A549 (cell line): ENCODE results near the gene NAV3. TPM values are rescaled to one million over a fixed set of nuclear protein-coding genes. Genes with fewer than 3 reads are reported as not detected.

Source experiments
- ATAC-seq, 2 experiments: fragments of 200-7000 bp in 1 of 2; fragments of >200 bp in 1 of 2; cut with Nextera tagmentation in 1 of 2; cut with Tn5 transposase in 1 of 2; 3 replicates each; pipeline versions ENCODE4 v1.8.0 to v1.9.1; 2018 to 2020; ENCODE audit warnings: mild to moderate bottlenecking in 1 of 2, moderate library complexity in 1 of 2
- CTCF ChIA-PET: fragments of 300-600 bp; sonication (Branson Sonifier 250); formaldehyde crosslinking; extraction: SDS; loops from one replicate; lab custom pipeline; 2021; ENCODE audit warnings: antibody characterized with exemption, inconsistent platforms; lab: Yijun Ruan, JAX
- POLR2A ChIA-PET: fragments of 350-600 bp; formaldehyde crosslinking; extraction: SDS; loops from one replicate; lab custom pipeline; 2021; ENCODE audit warnings: antibody characterized with exemption, inconsistent platforms; lab: Yijun Ruan, JAX
- DNase-seq, 2 experiments: peaks; one replicate each; pipeline versions ENCODE4 v3.0.0 to v3.0.0-alpha.2; 2011 to 2016; ENCODE audit warnings: low read depth in 1 of 2, low spot score in 1 of 2
- FAIRE-seq: peaks from 2 replicates; lab custom pipeline; 2011; peaks lifted over from hg19 to GRCh38; lab: Jason Lieb, UNC
- H3K27ac ChIP-seq, 2 experiments: fragments of >200 bp; sonication (Bioruptor Twin); formaldehyde crosslinking; 3 replicates each; pipeline ENCODE4 v1.5.1; 2016 to 2017
- H3K4me1 ChIP-seq: fragments of >200 bp; sonication (Bioruptor Twin); formaldehyde crosslinking; 3 replicates; pipeline ENCODE4 v1.6.1; 2016
- H3K4me2 ChIP-seq: fragments of >200 bp; sonication (Bioruptor Twin); formaldehyde crosslinking; 3 replicates; pipeline ENCODE4 v1.6.1; 2016
- H3K4me3 ChIP-seq: fragments of >200 bp; sonication (Bioruptor Twin); formaldehyde crosslinking; 3 replicates; pipeline ENCODE4 v1.5.1; 2016
- H3K9me3 ChIP-seq: fragments of >200 bp; sonication (Bioruptor Twin); formaldehyde crosslinking; 3 replicates; pipeline ENCODE4 v1.6.1; 2016
- BCL3 ChIP-seq: fragments of >200 bp; sonication (Bioruptor Twin); formaldehyde crosslinking; IDR thresholded peaks from 3 replicates; pipeline ENCODE4 v1.6.1; 2016
- CBX8 ChIP-seq: fragments of 200-600 bp; sonication (generic); IDR thresholded peaks from 2 replicates; pipeline ENCODE4 v1.6.1; 2016
- CEBPB ChIP-seq, 2 experiments: fragments of >200 bp in 1 of 2; sonication (Bioruptor Twin) in 1 of 2; formaldehyde crosslinking in 1 of 2; IDR thresholded peaks; 2 replicates each; pipeline ENCODE4 v1.6.1; 2012 to 2016
- CHD2 ChIP-seq: fragments of 150-350 bp; IDR thresholded peaks from 2 replicates; pipeline ENCODE4 v1.6.1; 2014; ENCODE audit warnings: low read length; ENCODE audit not compliant: partially characterized antibody
- E2F6 ChIP-seq: IDR thresholded peaks from 2 replicates; pipeline ENCODE4 v1.6.1; 2012; ENCODE audit warnings: low read depth, borderline replicate concordance
- EHMT2 ChIP-seq: fragments of 200-600 bp; sonication (generic); IDR thresholded peaks from 2 replicates; pipeline ENCODE4 v1.6.1; 2016; ENCODE audit warnings: antibody characterized with exemption, low read depth, mild to moderate bottlenecking, moderate library complexity
- EP300 ChIP-seq, 2 experiments: fragments of >200 bp; sonication (Bioruptor Twin); formaldehyde crosslinking; IDR thresholded peaks; 2 replicates in 1 of 2; 3 replicates in 1 of 2; pipeline ENCODE4 v1.6.1; 2016 to 2017
- ESRRA ChIP-seq: fragments of 150-350 bp; IDR thresholded peaks from 2 replicates; pipeline ENCODE4 v1.6.1; 2014; ENCODE audit warnings: mild to moderate bottlenecking, low read length, borderline replicate concordance
- FOSB ChIP-seq: fragments of 250-450 bp; sonication (Bioruptor Pico); IDR thresholded peaks from 2 replicates; pipeline ENCODE4 v1.5.0; 2020; ENCODE audit warnings: mild to moderate bottlenecking, moderate library complexity
- FOSL2 ChIP-seq, 2 experiments: fragments of 450-650 bp in 1 of 2; fragments of >200 bp in 1 of 2; sonication (Bioruptor Twin) in 1 of 2; formaldehyde crosslinking; IDR thresholded peaks; 2 replicates each; pipeline versions ENCODE4 v1.5.0 to v1.6.1; 2016 to 2020; ENCODE audit warnings: mild to moderate bottlenecking in 1 of 2, moderate library complexity in 1 of 2
- GATA3 ChIP-seq: IDR thresholded peaks from 2 replicates; pipeline ENCODE4 v1.6.1; 2012; ENCODE audit warnings: borderline replicate concordance
- HDAC2 ChIP-seq: fragments of 200-600 bp; sonication (generic); IDR thresholded peaks from 2 replicates; pipeline ENCODE4 v1.6.1; 2016
- HMGXB4 ChIP-seq: fragments of 250-450 bp; sonication (Bioruptor Pico); IDR thresholded peaks from 2 replicates; pipeline ENCODE4 v1.5.0; 2021; ENCODE audit warnings: mild to moderate bottlenecking, moderate library complexity, borderline replicate concordance
- HOXA7 ChIP-seq: fragments of 250-450 bp; sonication (Bioruptor Pico); IDR thresholded peaks from 2 replicates; pipeline ENCODE4 v1.5.0; 2020; ENCODE audit warnings: mild to moderate bottlenecking, moderate library complexity
- JUNB ChIP-seq: fragments of >200 bp; sonication (Bioruptor Twin); formaldehyde crosslinking; IDR thresholded peaks from 2 replicates; pipeline ENCODE4 v1.6.1; 2016
- KDM1A ChIP-seq: fragments of 200-600 bp; sonication (generic); IDR thresholded peaks from 2 replicates; pipeline ENCODE4 v1.6.1; 2016; ENCODE audit warnings: low read depth, mild to moderate bottlenecking
- MAFK ChIP-seq: fragments of 450-650 bp; IDR thresholded peaks from 2 replicates; pipeline ENCODE4 v1.6.1; 2014; ENCODE audit not compliant: partially characterized antibody
- MAZ ChIP-seq: fragments of 150-350 bp; IDR thresholded peaks from 2 replicates; pipeline ENCODE4 v1.6.1; 2014; ENCODE audit warnings: antibody characterized with exemption, low read depth, low read length, borderline replicate concordance
- NFE2L2 ChIP-seq: fragments of 150-350 bp; conservative IDR thresholded peaks from 2 replicates; pipeline ENCODE4 v1.6.1; 2014; ENCODE audit warnings: low read length
- NPAS2 ChIP-seq: fragments of 250-450 bp; sonication (Bioruptor Pico); IDR thresholded peaks from 2 replicates; pipeline ENCODE4 v1.8.0; 2022; ENCODE audit warnings: mild to moderate bottlenecking, moderate library complexity, borderline replicate concordance
- NR3C1 ChIP-seq: fragments of >200 bp; sonication (Bioruptor Twin); formaldehyde crosslinking; IDR thresholded peaks from 3 replicates; pipeline ENCODE4 v1.6.1; 2017
- POLR2A ChIP-seq: IDR thresholded peaks from 2 replicates; pipeline ENCODE4 v1.6.1; 2012; ENCODE audit warnings: mild to moderate bottlenecking, low read length
- POLR2AphosphoS2 ChIP-seq: conservative IDR thresholded peaks from 2 replicates; pipeline ENCODE4 v1.6.1; 2012; ENCODE audit warnings: low read length, improper control_type of control experiment, inconsistent platforms
- RARB ChIP-seq: fragments of 250-450 bp; sonication (Bioruptor Pico); IDR thresholded peaks from 2 replicates; pipeline ENCODE4 v1.8.0; 2021; ENCODE audit warnings: mild to moderate bottlenecking, moderate library complexity
- RCOR1 ChIP-seq: fragments of 150-350 bp; IDR thresholded peaks from 2 replicates; pipeline ENCODE4 v1.6.1; 2014; ENCODE audit warnings: antibody characterized with exemption, low read length, low read depth
- RFX5 ChIP-seq: fragments of 450-650 bp; IDR thresholded peaks from 2 replicates; pipeline ENCODE4 v1.7.1; 2014; ENCODE audit warnings: antibody characterized with exemption, mild to moderate bottlenecking, moderate library complexity
- RNF2 ChIP-seq: fragments of 200-600 bp; sonication (generic); IDR thresholded peaks from 2 replicates; pipeline ENCODE4 v1.6.1; 2016; ENCODE audit warnings: low read depth, mild to moderate bottlenecking, antibody characterized with exemption, moderate library complexity, borderline replicate concordance
- SMC3 ChIP-seq: fragments of >200 bp; sonication (Bioruptor Twin); formaldehyde crosslinking; IDR thresholded peaks from 3 replicates; pipeline ENCODE4 v1.6.1; 2018; ENCODE audit warnings: inconsistent platforms
- SREBF2 ChIP-seq: fragments of 450-650 bp; IDR thresholded peaks from 2 replicates; pipeline ENCODE4 v1.6.1; 2014; ENCODE audit warnings: mild to moderate bottlenecking, moderate library complexity
- TP53 ChIP-seq: fragments of 250-450 bp; sonication (Bioruptor Pico); IDR thresholded peaks from 2 replicates; pipeline ENCODE4 v1.5.0; 2021; ENCODE audit warnings: mild to moderate bottlenecking, moderate library complexity
- WGBS: methylation state at CpG from one replicate; pipeline ENCODE4 v1.1.6; 2017; ENCODE audit errors: missing lambda C conversion rate; 5-methylcytosine and 5-hydroxymethylcytosine counted together
- polyA plus RNA-seq, 4 experiments: library from polyadenylated mRNA; depleted of rRNA in 3 of 4; stranded (reverse); fragments of >200 nt; fragmentation: RNase III in 1 of 4; extraction: RNeasy Plus Mini Kit Qiagen cat#74134 plus additional on column Dnase treatment in 1 of 4; gene quantifications; 2 replicates in 3 of 4; 3 replicates in 1 of 4; pipeline ENCODE4 v1.2.3, GENCODE V29; 2011 to 2017
- TF ChIP-seq, protein P1 (sequence below): fragments of 150-350 bp; IDR thresholded peaks from 2 replicates; pipeline ENCODE4 v1.6.1; 2014; ENCODE audit warnings: low read depth, mild to moderate bottlenecking, low read length

NAV3 gene
- polyA plus RNA-seq, 2 of the 4 experiments (the other 2 are of a cell fraction): 8.6 to 9.7 TPM

DNA sequence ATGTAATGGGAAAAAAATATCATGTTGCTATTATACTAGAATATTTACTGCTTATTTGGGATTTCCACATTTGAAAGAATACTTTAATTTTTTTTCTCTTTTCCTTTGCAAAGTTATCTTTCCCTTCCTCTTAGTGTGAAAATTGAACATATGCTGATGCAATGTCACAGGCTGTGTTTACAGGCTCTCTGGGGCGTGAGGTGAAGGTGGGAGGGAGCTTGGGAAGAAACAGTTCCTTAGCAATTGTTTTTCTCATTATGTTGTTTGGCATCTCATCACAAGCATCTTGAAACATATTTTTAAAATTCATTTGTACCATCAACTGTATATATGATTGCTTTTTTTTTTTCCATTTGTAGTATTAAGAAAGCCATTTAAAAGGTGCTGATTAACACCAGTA, 47.9 kb upstream of the NAV3 start:
- POLR2A ChIA-PET: no interaction called here
- TF ChIP-seq RARB (CRISPR knock-in tag) (no peak), CBX8 (no peak), POLR2AphosphoS2 (no peak), MAZ (no peak), NPAS2 (no peak), EP300 (IDR thresholded peaks at IDR 0.05) (no peak), HOXA7 (CRISPR knock-in tag) (no peak), FOSB (CRISPR knock-in tag) (no peak), POLR2A (no peak), CHD2 (no peak), KDM1A (no peak), MAFK (no peak), JUNB (no peak), EHMT2 (no peak), CEBPB (IDR thresholded peaks at IDR 0.05) (no peak), BCL3 (no peak), NR3C1 (no peak), RFX5 (no peak), RCOR1 (no peak), FOSL2 (IDR thresholded peaks at IDR 0.05) (no peak), FOSL2 (CRISPR knock-in tag; IDR thresholded peaks at IDR 0.05) (no peak)
- TF ChIP-seq, all 56 proteins: peak for 0
- ATAC-seq: no peak
- Histone ChIP-seq H3K4me1 (no peaks in the 10 kb centered on the region), H3K9me3 (no peaks in the 10 kb centered on the region), H3K4me3 (no peak overlapping the region), H3K27ac (no peak overlapping the region), H3K4me2 (no peak overlapping the region)
- WGBS: 15% methylated on average over 1 of the region's 1 CpG
- DNase-seq: no peak
- no peak for FAIRE-seq
- CTCF ChIA-PET: no interaction called here

DNA sequence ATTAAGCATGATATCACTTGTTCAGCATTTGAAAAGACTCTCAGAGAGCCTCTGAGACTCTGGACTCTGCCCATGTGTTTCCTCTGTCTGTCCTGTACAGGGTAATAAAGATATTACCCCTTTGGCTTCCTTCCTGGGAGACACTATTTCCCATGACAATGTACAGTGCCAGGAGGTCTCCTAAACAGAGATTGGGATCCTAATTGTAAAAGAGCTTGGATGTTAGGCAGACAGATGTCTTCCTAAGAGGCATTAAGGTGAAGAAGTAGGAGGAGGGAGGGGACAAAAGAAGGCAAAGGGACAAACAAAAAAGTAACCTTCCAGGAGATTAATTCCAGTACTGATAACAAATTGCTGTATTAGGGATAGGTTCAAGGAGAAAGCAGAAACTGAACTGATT, 45.5 kb upstream of the NAV3 start:
- Histone ChIP-seq H3K4me1 (no peaks in the 10 kb centered on the region), H3K9me3 (no peaks in the 10 kb centered on the region), H3K27ac (no peak overlapping the region), H3K4me3 (no peak overlapping the region), H3K4me2 (no peak overlapping the region)
- FAIRE-seq (no peak), DNase-seq (no peak), ATAC-seq (no peak)
- ChIA-PET POLR2A (no interaction called here), CTCF (no interaction called here)
- TF ChIP-seq ESRRA (no peak), TP53 (CRISPR knock-in tag) (no peak), RNF2 (no peak)

DNA sequence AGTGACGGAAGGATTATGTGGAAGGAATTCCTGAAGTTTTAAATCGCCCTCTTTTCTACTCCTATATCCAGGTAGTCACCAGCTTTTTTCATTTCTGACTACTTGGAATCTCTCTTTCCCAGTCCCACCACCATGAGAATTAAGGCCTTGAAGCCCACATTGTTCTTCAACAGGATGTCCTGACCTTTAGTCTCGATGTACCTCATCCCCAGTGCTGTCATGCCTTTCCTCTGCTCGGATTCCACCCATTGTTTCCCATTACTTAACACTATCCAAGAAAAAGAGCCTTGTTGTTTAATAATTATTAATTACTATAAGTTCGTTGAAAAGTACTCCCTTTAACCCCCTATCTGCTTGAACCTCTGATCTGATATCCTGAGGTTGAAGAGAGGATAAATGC, 44.0 kb upstream of the NAV3 start:
- FAIRE-seq: no peak
- no peak for ATAC-seq
- ChIA-PET CTCF (no interaction called here), POLR2A (no interaction called here)
- H3K4me2 ChIP-seq: no peak overlapping the region
- no peaks in the 10 kb centered on the region for H3K9me3 ChIP-seq
- H3K4me3 ChIP-seq: no peak overlapping the region
- 20% methylated on average over 5 of the region's 5 CpGs for WGBS
- DNase-seq: no peak
- H3K4me1 ChIP-seq: no peaks in the 10 kb centered on the region
- H3K27ac ChIP-seq: no peak overlapping the region
- TF ChIP-seq HOXA7 (CRISPR knock-in tag) (no peak), EP300 (IDR thresholded peaks at IDR 0.05) (no peak), SREBF2 (no peak), HMGXB4 (CRISPR knock-in tag) (no peak), NFE2L2 (no peak), RCOR1 (no peak), MAFK (no peak), SMC3 (no peak), E2F6 (no peak), HDAC2 (no peak), BCL3 (no peak), GATA3 (no peak)
- TF ChIP-seq, protein P1, sequence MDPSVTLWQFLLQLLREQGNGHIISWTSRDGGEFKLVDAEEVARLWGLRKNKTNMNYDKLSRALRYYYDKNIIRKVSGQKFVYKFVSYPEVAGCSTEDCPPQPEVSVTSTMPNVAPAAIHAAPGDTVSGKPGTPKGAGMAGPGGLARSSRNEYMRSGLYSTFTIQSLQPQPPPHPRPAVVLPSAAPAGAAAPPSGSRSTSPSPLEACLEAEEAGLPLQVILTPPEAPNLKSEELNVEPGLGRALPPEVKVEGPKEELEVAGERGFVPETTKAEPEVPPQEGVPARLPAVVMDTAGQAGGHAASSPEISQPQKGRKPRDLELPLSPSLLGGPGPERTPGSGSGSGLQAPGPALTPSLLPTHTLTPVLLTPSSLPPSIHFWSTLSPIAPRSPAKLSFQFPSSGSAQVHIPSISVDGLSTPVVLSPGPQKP: no peak
